Choroid plexus epithelial cell (primary cell): ENCODE data around the gene WDR81.
"Not testable (repeated sequence)": the region's sequence is repeated elsewhere in the genome, so short reads cannot be mapped to it uniquely, and the experiment has no call there.

Experiments
- DNase-seq: peaks from one replicate; pipeline ENCODE4 v3.0.0-alpha.2; 2010; ENCODE audit warnings: low read depth
- H3K4me3 ChIP-seq: 2 replicates; pipeline ENCODE4 v1.5.1; 2011; ENCODE audit warnings: low read depth, mild to moderate bottlenecking, control low read depth, low read length, moderate library complexity
- TF ChIP-seq, protein P1 (sequence below): conservative IDR thresholded peaks from 2 replicates; pipeline ENCODE4 v1.5.1; 2011; ENCODE audit warnings: low read depth, mild to moderate bottlenecking, control low read depth, inconsistent platforms, low read length, moderate library complexity

The WDR81 gene

GRCh38 chr17:1693339-1693738 is 31.2 kb upstream of the WDR81 start:
- DNase-seq = no peak
- TF ChIP-seq, protein P1, sequence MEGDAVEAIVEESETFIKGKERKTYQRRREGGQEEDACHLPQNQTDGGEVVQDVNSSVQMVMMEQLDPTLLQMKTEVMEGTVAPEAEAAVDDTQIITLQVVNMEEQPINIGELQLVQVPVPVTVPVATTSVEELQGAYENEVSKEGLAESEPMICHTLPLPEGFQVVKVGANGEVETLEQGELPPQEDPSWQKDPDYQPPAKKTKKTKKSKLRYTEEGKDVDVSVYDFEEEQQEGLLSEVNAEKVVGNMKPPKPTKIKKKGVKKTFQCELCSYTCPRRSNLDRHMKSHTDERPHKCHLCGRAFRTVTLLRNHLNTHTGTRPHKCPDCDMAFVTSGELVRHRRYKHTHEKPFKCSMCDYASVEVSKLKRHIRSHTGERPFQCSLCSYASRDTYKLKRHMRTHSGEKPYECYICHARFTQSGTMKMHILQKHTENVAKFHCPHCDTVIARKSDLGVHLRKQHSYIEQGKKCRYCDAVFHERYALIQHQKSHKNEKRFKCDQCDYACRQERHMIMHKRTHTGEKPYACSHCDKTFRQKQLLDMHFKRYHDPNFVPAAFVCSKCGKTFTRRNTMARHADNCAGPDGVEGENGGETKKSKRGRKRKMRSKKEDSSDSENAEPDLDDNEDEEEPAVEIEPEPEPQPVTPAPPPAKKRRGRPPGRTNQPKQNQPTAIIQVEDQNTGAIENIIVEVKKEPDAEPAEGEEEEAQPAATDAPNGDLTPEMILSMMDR = no peak
- H3K4me3 ChIP-seq = no peak overlapping the region

- TF ChIP-seq, protein P1 = no peak
- no peak for DNase-seq
- H3K4me3 ChIP-seq = no peak overlapping the region
Measured at GRCh38 chr17:1695365-1695764, 29.1 kb upstream of the WDR81 start.

- TF ChIP-seq, protein P1 = no peak
- H3K4me3 ChIP-seq = no peak overlapping the region
- DNase-seq = no peak
Measured at GRCh38 chr17:1697681-1698080, 26.8 kb upstream of the WDR81 start.

DNA sequence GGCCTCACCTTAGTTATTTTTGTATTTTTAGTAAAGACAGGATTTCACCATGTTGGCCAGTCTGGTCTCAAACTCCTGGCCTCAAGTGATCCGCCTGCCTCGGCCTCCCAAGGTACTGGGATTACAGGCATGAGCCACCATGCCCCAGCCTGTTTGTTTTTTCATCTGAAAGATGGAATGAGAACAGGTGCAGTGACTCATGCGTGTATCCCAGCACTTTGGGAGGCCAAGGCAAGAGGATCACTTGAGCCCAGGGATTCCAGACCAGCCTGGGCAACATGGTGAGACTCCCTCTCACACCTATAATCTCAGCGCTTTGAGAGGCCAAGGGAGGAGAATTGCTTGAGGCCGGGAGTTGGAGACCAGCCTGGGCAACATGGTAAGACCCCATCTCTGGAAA is 24.6 kb upstream of the WDR81 start:
- not testable (repeated sequence) for H3K4me3 ChIP-seq, DNase-seq

DNA sequence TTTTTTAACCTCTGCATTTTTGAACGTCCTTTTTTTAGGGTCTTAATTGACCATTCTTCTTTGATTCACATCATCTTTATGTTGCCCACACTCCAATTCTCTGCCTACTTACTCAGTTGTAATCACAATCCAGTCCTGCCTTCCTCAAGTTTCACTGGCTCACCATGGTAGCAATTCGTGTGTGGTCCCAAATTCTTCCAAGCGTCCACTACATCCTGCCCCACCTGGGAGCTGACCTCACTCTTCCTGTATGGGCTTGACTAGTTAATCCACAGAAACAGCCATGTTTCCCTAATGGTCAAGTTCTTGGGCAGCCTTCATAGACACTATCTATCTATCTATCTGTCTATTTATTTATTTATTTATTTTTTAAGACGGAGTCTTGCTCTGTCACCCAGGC is 21.4 kb upstream of the WDR81 start:
- TF ChIP-seq, protein P1 = no peak
- no peak for DNase-seq
- H3K4me3 ChIP-seq = no peak overlapping the region

DNA sequence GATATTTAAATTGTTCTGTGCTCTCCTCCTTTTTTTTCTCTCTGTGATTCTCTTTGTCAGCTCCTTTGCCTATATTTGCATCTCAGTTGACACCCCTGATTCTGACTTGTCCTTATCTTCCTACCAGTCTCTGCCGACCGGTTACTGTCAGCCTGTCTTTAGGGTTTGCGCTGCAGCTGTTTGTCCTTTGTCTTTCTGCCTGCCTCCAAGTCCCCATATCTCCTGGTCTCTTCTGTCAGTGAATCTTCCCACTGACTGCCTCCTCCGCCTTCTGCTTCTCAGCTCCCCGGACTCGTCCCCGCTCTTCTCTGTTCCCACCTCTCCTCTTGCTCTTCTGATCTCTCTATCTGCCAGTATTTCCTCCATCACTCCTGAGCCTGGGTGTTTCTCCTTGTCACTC is 19.5 kb upstream of the WDR81 start:
- TF ChIP-seq, protein P1 = no peak
- DNase-seq = no peak
- no peak overlapping the region for H3K4me3 ChIP-seq

- no peak for DNase-seq
- TF ChIP-seq, protein P1 = no peak
- no peak overlapping the region for H3K4me3 ChIP-seq
Measured at GRCh38 chr17:1707107-1707506, 17.4 kb upstream of the WDR81 start.

- H3K4me3 ChIP-seq, DNase-seq: not testable (repeated sequence)
Measured at GRCh38 chr17:1708791-1709346, 15.6 kb upstream of the WDR81 start.
